AG09309 (cell line): ENCODE data around the gene ARL4A.
"Not testable (repeated sequence)": the region's sequence is repeated elsewhere in the genome, so short reads cannot be mapped to it uniquely, and the experiment has no call there.

Experiments
- DNase-seq: peaks from one replicate; pipeline ENCODE4 v3.0.0-alpha.2; 2010; ENCODE audit warnings: low read depth
- H3K4me3 ChIP-seq: 2 replicates; pipeline ENCODE4 v1.5.1; 2011; ENCODE audit warnings: mild to moderate bottlenecking, low read depth, low read length, moderate library complexity; ENCODE audit not compliant: control insufficient read depth
- TF ChIP-seq, protein P1 (sequence below): IDR thresholded peaks from 2 replicates; pipeline ENCODE4 v1.5.1; 2011; ENCODE audit warnings: mild to moderate bottlenecking, low read depth, low read length, inconsistent platforms; ENCODE audit not compliant: insufficient read depth, control insufficient read depth; ENCODE audit errors: missing control alignments

ARL4A gene

DNA sequence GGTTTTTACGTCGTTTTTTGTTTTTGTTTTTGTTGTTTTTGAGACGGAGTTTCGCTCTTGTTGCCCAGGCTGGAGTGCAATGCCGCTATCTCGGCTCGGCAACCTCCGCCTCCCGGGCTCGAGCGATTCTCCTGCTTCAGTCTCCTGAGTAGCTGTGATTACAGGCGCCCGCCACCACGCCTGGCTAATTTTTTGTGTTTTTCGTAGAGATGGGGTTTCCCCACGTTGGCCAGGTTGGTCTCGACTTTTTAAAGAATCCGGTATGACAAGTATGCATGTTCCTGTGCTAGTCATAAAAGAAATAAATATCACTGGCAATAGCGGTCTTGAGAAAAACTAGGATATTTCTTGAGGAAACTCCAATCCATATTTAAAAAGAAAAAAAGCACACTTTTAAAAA, 2.7 kb upstream of the ARL4A start:
- H3K4me3 ChIP-seq = no peak overlapping the region
- DNase-seq = no peak
- TF ChIP-seq, protein P1, sequence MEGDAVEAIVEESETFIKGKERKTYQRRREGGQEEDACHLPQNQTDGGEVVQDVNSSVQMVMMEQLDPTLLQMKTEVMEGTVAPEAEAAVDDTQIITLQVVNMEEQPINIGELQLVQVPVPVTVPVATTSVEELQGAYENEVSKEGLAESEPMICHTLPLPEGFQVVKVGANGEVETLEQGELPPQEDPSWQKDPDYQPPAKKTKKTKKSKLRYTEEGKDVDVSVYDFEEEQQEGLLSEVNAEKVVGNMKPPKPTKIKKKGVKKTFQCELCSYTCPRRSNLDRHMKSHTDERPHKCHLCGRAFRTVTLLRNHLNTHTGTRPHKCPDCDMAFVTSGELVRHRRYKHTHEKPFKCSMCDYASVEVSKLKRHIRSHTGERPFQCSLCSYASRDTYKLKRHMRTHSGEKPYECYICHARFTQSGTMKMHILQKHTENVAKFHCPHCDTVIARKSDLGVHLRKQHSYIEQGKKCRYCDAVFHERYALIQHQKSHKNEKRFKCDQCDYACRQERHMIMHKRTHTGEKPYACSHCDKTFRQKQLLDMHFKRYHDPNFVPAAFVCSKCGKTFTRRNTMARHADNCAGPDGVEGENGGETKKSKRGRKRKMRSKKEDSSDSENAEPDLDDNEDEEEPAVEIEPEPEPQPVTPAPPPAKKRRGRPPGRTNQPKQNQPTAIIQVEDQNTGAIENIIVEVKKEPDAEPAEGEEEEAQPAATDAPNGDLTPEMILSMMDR = no peak

DNA sequence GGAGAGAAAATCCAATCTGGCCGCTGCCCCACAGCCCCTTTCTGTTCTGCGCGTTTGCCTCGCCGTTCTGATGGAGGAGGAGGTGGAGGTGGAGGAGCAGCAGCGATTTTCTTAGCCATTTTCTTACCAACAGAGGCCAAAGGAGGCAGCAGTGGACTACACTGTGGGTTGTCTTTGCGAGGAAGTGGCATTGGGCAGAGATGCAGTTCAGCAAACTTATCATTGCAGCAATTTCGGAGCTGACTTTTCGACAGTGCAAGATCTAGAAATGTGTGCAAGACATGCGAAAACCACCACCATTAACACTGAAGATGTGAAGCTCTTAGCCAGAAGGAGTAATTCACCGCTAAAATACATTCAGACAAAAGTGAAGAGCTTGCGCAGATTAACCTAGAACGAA, 1.9 kb upstream of the ARL4A start:
- no peak for DNase-seq
- no peak overlapping the region for H3K4me3 ChIP-seq
- TF ChIP-seq, protein P1 = peak; percentile 80

DNA sequence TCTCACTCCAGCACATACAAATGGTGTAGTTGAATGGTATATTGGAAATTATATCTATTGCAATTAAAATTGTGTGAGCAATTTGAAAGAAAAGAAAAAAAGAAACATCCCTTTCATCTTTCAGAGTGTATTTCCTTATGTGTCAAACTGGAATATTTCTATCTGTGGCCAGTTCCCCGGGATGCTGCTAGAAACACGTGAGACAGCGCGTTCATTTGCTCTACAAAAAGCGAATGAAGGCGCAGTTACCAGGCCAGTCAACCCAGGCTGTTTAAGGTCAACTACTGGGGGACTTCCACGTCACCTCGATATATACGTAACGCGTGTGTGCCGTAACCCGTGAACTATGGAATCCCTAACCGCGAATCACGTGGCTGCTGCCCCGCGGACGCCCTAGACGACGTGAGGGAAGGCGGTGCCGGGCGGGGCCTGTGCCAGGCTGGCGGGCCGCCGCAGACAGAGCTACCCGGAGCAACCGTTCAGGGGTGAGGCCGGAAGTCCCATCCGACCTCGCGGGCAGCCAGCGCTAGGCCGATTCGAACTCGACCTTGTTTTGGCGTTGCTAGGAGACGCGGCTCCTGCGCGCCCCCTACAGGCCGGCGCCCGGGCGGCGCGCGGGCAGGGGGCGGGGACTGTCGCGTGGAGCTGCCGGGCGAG, 1.1 kb upstream of the ARL4A start:
- TF ChIP-seq, protein P1 = peak; percentile 61
- peak overlapping the region; percentile 86 for H3K4me3 ChIP-seq
- no peak for DNase-seq

DNA sequence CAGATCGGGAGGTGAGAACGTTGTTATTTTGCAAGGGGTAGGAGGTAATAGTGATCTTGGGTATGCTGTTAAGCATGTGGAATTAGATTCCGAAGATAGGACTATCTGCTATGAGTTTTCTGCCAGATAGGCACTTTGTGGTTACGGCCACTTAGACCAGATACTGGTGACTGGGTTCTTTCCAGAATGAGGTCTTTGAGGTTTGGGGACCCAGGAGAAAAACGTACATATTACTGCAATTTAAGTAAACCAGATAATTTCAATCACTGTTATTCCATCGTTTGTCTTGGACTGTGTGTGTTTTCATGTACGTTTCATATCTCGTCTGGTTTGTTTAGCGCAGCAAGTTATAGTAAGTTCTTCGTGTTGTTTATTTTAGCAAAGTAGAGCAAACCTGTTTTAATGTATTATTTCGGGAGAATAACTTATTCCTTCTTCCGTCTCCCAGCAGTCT, 312 bp downstream of the ARL4A start:
- H3K4me3 ChIP-seq = peak overlapping the region; percentile 86
- no peak for DNase-seq
- TF ChIP-seq, protein P1 = no peak

DNA sequence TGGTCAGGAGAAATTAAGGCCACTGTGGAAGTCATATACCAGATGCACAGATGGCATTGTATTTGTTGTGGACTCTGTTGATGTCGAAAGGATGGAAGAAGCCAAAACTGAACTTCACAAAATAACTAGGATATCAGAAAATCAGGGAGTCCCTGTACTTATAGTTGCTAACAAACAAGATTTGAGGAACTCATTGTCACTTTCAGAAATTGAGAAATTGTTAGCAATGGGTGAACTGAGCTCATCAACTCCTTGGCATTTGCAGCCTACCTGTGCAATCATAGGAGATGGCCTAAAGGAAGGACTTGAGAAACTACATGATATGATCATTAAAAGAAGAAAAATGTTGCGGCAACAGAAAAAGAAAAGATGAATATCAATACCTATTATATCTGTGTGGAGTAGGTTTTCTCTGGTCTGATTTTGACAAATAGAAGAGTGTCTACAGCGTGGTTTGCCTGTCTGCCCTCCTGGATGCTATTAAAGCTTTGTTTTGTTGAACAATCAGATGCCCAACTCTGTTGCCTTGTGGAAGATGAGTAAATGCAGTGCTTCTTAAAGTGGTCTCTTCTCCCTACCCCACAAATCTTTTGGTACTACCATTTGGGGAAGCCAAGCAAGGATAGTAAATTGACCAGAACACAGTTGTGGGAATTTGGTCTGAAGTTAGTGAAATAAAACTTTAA, 1.2 kb downstream of the ARL4A start:
- DNase-seq, H3K4me3 ChIP-seq: not testable (repeated sequence)

DNA sequence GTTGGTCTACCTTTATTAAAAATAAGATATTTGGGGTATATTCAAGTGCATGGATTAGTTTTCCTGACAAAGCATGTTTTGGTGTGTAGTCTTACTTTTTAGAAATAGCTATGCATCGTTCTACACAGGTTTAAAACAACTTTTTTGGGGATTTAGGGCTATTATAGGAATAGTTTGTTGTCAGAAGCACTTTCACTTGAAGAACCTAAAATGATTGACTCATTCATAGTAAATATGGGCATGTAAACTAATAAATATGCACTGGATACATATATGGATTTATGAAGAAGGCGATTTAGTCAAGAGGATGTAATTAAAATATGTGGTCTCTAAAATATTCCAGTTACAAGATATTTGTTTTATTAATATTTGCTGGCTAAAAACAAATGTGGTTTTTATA, 2.0 kb downstream of the ARL4A start:
- TF ChIP-seq, protein P1 = no peak
- no peak overlapping the region for H3K4me3 ChIP-seq
- no peak for DNase-seq
